Large intestine (tissue), 3 donors: ENCODE results near the gene SPNS2. TPM values are rescaled to one million over a fixed set of nuclear protein-coding genes. Genes with fewer than 3 reads are reported as not detected.
A peak's percentile ranks its signal among the peaks of the same experiment; 100 is the strongest.

Experiments
- DNase-seq, 2 donors: peaks; one replicate each; pipeline versions ENCODE4 v3.0.0 to v3.0.0-alpha.2; 2013
- H3K27ac ChIP-seq: one replicate; pipeline ENCODE4 v1.5.1; 2013; ENCODE audit warnings: low read length
- H3K27me3 ChIP-seq: 2 replicates; pipeline ENCODE4 v1.6.1; 2013; ENCODE audit warnings: low read length; ENCODE audit not compliant: control insufficient read depth, insufficient read depth
- H3K36me3 ChIP-seq: 2 replicates; pipeline ENCODE4 v1.6.1; 2013; ENCODE audit warnings: low read length; ENCODE audit not compliant: control insufficient read depth, insufficient read depth
- H3K4me1 ChIP-seq: one replicate; pipeline ENCODE4 v1.6.1; 2013; ENCODE audit warnings: low read length; ENCODE audit not compliant: control insufficient read depth, insufficient read depth
- H3K4me3 ChIP-seq: one replicate; pipeline ENCODE4 v1.5.1; 2013; ENCODE audit warnings: low read length
- H3K9me3 ChIP-seq: one replicate; pipeline ENCODE4 v1.6.1; 2013; ENCODE audit warnings: mild to moderate bottlenecking, low read depth, low read length, moderate library complexity; ENCODE audit not compliant: control insufficient read depth
- WGBS: methylation state at CpG from one replicate; pipeline ENCODE4 v1.1.5; 2013; ENCODE audit warnings: low lambda C conversion rate; ENCODE audit not compliant: insufficient coverage; 5-methylcytosine and 5-hydroxymethylcytosine counted together
- polyA plus RNA-seq: library from polyadenylated mRNA; unstranded; fragments of 120-200 nt; gene quantifications from one replicate; pipeline ENCODE4 v1.2.1, GENCODE V29; 2013

Gene SPNS2
- polyA plus RNA-seq, 1 donor: 13.3 TPM

GRCh38 chr17:4479982-4480751 is 18.5 kb upstream of the SPNS2 start:
- no CpG with 5 or more reads among the region's 13 CpGs for WGBS
- Histone ChIP-seq H3K4me3 (no peak overlapping the region), H3K36me3 (no peaks in the 10 kb centered on the region), H3K27ac (peak overlapping the region; percentile 98), H3K9me3 (no peaks in the 10 kb centered on the region), H3K27me3 (no peaks in the 10 kb centered on the region), H3K4me1 (peaks cover 87% of the 10 kb centered on the region)
- peak in 1 of 2 donors; percentile 88 for DNase-seq

- peaks cover 77% of the 10 kb centered on the region for H3K4me1 ChIP-seq
- no peaks in the 10 kb centered on the region for H3K9me3 ChIP-seq
- no peaks in the 10 kb centered on the region for H3K36me3 ChIP-seq
- WGBS: no CpG with 5 or more reads among the region's 14 CpGs
- no peaks in the 10 kb centered on the region for H3K27me3 ChIP-seq
- DNase-seq: peak; percentile 94 to 98
- H3K4me3 ChIP-seq: no peak overlapping the region
- peak overlapping the region; percentile 98 for H3K27ac ChIP-seq
Observed at GRCh38 chr17:4480929-4481898, 17.5 kb upstream of the SPNS2 start.

GRCh38 chr17:4482338-4483011 is 16.2 kb upstream of the SPNS2 start:
- no CpG with 5 or more reads among the region's 16 CpGs for WGBS
- peak in 1 of 2 donors; percentile 56 for DNase-seq
- Histone ChIP-seq H3K9me3 (no peaks in the 10 kb centered on the region), H3K4me1 (peaks cover 64% of the 10 kb centered on the region), H3K27ac (peak overlapping the region; percentile 80), H3K4me3 (no peak overlapping the region), H3K36me3 (no peaks in the 10 kb centered on the region), H3K27me3 (no peaks in the 10 kb centered on the region)

- peak in 1 of 2 donors; percentile 76 for DNase-seq
- peak overlapping the region; percentile 80 for H3K27ac ChIP-seq
- no peaks in the 10 kb centered on the region for H3K36me3 ChIP-seq
- WGBS: no CpG with 5 or more reads among the region's 13 CpGs
- H3K4me1 ChIP-seq: peaks cover 58% of the 10 kb centered on the region
- H3K4me3 ChIP-seq: no peak overlapping the region
- H3K27me3 ChIP-seq: no peaks in the 10 kb centered on the region
- no peaks in the 10 kb centered on the region for H3K9me3 ChIP-seq
Observed at GRCh38 chr17:4483012-4483840, 15.5 kb upstream of the SPNS2 start.

GRCh38 chr17:4485676-4486646 is 12.7 kb upstream of the SPNS2 start:
- DNase-seq: no peak
- WGBS: no CpG with 5 or more reads among the region's 31 CpGs
- no peaks in the 10 kb centered on the region for H3K27me3 ChIP-seq
- H3K4me1 ChIP-seq: peaks cover 40% of the 10 kb centered on the region
- no peak overlapping the region for H3K27ac ChIP-seq
- H3K4me3 ChIP-seq: no peak overlapping the region
- no peaks in the 10 kb centered on the region for H3K9me3 ChIP-seq
- H3K36me3 ChIP-seq: no peaks in the 10 kb centered on the region

- WGBS: no CpG with 5 or more reads among the region's 8 CpGs
- no peaks in the 10 kb centered on the region for H3K36me3 ChIP-seq
- no peak overlapping the region for H3K27ac ChIP-seq
- no peak for DNase-seq
- no peaks in the 10 kb centered on the region for H3K27me3 ChIP-seq
- H3K9me3 ChIP-seq: no peaks in the 10 kb centered on the region
- peaks cover 37% of the 10 kb centered on the region for H3K4me1 ChIP-seq
- no peak overlapping the region for H3K4me3 ChIP-seq
Observed at GRCh38 chr17:4487296-4487695, 11.4 kb upstream of the SPNS2 start.

- peaks cover 36% of the 10 kb centered on the region for H3K4me1 ChIP-seq
- H3K27me3 ChIP-seq: no peaks in the 10 kb centered on the region
- H3K27ac ChIP-seq: no peak overlapping the region
- WGBS: 100% methylated on average over 2 of the region's 24 CpGs
- H3K9me3 ChIP-seq: no peaks in the 10 kb centered on the region
- no peak for DNase-seq
- H3K4me3 ChIP-seq: no peak overlapping the region
- H3K36me3 ChIP-seq: no peaks in the 10 kb centered on the region
Observed at GRCh38 chr17:4487820-4488716, 10.6 kb upstream of the SPNS2 start.

GRCh38 chr17:4488989-4489595 is 9.6 kb upstream of the SPNS2 start:
- H3K4me1 ChIP-seq: peaks cover 32% of the 10 kb centered on the region
- no peaks in the 10 kb centered on the region for H3K9me3 ChIP-seq
- no peak overlapping the region for H3K27ac ChIP-seq
- no peak for DNase-seq
- no peaks in the 10 kb centered on the region for H3K36me3 ChIP-seq
- no peak overlapping the region for H3K4me3 ChIP-seq
- no peaks in the 10 kb centered on the region for H3K27me3 ChIP-seq
- WGBS: no CpG with 5 or more reads among the region's 15 CpGs
